A549 (cell line): ENCODE data around the gene TTC33. TPM values are rescaled to one million over a fixed set of nuclear protein-coding genes. Genes with fewer than 3 reads are reported as not detected.

Experiments used
- ATAC-seq, 2 experiments: fragments of 200-7000 bp in 1 of 2; fragments of >200 bp in 1 of 2; cut with Nextera tagmentation in 1 of 2; cut with Tn5 transposase in 1 of 2; 3 replicates each; pipeline versions ENCODE4 v1.8.0 to v1.9.1; 2018 to 2020; ENCODE audit warnings: mild to moderate bottlenecking in 1 of 2, moderate library complexity in 1 of 2
- CTCF ChIA-PET: fragments of 300-600 bp; sonication (Branson Sonifier 250); formaldehyde crosslinking; extraction: SDS; loops from one replicate; lab custom pipeline; 2021; ENCODE audit warnings: antibody characterized with exemption, inconsistent platforms; lab: Yijun Ruan, JAX
- POLR2A ChIA-PET: fragments of 350-600 bp; formaldehyde crosslinking; extraction: SDS; loops from one replicate; lab custom pipeline; 2021; ENCODE audit warnings: antibody characterized with exemption, inconsistent platforms; lab: Yijun Ruan, JAX
- DNase-seq, 2 experiments: peaks; one replicate each; pipeline versions ENCODE4 v3.0.0 to v3.0.0-alpha.2; 2011 to 2016; ENCODE audit warnings: low read depth in 1 of 2, low spot score in 1 of 2
- FAIRE-seq: peaks from 2 replicates; lab custom pipeline; 2011; peaks lifted over from hg19 to GRCh38; lab: Jason Lieb, UNC
- H3K27ac ChIP-seq, 2 experiments: fragments of >200 bp; sonication (Bioruptor Twin); formaldehyde crosslinking; 3 replicates each; pipeline ENCODE4 v1.5.1; 2016 to 2017
- H3K4me1 ChIP-seq: fragments of >200 bp; sonication (Bioruptor Twin); formaldehyde crosslinking; 3 replicates; pipeline ENCODE4 v1.6.1; 2016
- H3K4me2 ChIP-seq: fragments of >200 bp; sonication (Bioruptor Twin); formaldehyde crosslinking; 3 replicates; pipeline ENCODE4 v1.6.1; 2016
- H3K4me3 ChIP-seq: fragments of >200 bp; sonication (Bioruptor Twin); formaldehyde crosslinking; 3 replicates; pipeline ENCODE4 v1.5.1; 2016
- H3K9me3 ChIP-seq: fragments of >200 bp; sonication (Bioruptor Twin); formaldehyde crosslinking; 3 replicates; pipeline ENCODE4 v1.6.1; 2016
- ATOH8 ChIP-seq: fragments of 250-450 bp; sonication (Bioruptor Pico); IDR thresholded peaks from 2 replicates; pipeline ENCODE4 v1.5.0; 2020; ENCODE audit warnings: low read depth, mild to moderate bottlenecking, moderate library complexity
- CBX8 ChIP-seq: fragments of 200-600 bp; sonication (generic); IDR thresholded peaks from 2 replicates; pipeline ENCODE4 v1.6.1; 2016
- EHF ChIP-seq: fragments of 250-450 bp; sonication (Bioruptor Pico); IDR thresholded peaks from 2 replicates; pipeline ENCODE4 v1.5.0; 2020; ENCODE audit warnings: mild to moderate bottlenecking
- ELK1 ChIP-seq: fragments of 150-350 bp; IDR thresholded peaks from 2 replicates; pipeline ENCODE4 v1.6.1; 2014; ENCODE audit warnings: low read depth, mild to moderate bottlenecking, low read length
- ESRRA ChIP-seq: fragments of 150-350 bp; IDR thresholded peaks from 2 replicates; pipeline ENCODE4 v1.6.1; 2014; ENCODE audit warnings: mild to moderate bottlenecking, low read length, borderline replicate concordance
- FOSL2 ChIP-seq, 2 experiments: fragments of 450-650 bp in 1 of 2; fragments of >200 bp in 1 of 2; sonication (Bioruptor Twin) in 1 of 2; formaldehyde crosslinking; IDR thresholded peaks; 2 replicates each; pipeline versions ENCODE4 v1.5.0 to v1.6.1; 2016 to 2020; ENCODE audit warnings: mild to moderate bottlenecking in 1 of 2, moderate library complexity in 1 of 2
- FOXS1 ChIP-seq: fragments of 250-450 bp; sonication (Bioruptor Pico); IDR thresholded peaks from 2 replicates; pipeline ENCODE4 v1.5.0; 2020; ENCODE audit warnings: mild to moderate bottlenecking, moderate library complexity
- GATA3 ChIP-seq: IDR thresholded peaks from 2 replicates; pipeline ENCODE4 v1.6.1; 2012; ENCODE audit warnings: borderline replicate concordance
- HDAC2 ChIP-seq: fragments of 200-600 bp; sonication (generic); IDR thresholded peaks from 2 replicates; pipeline ENCODE4 v1.6.1; 2016
- HOXB13 ChIP-seq: fragments of 250-450 bp; sonication (Bioruptor Pico); IDR thresholded peaks from 2 replicates; pipeline ENCODE4 v1.5.0; 2020; ENCODE audit warnings: low read depth, mild to moderate bottlenecking, moderate library complexity
- MAFK ChIP-seq: fragments of 450-650 bp; IDR thresholded peaks from 2 replicates; pipeline ENCODE4 v1.6.1; 2014; ENCODE audit not compliant: partially characterized antibody
- NFE2L2 ChIP-seq: fragments of 150-350 bp; conservative IDR thresholded peaks from 2 replicates; pipeline ENCODE4 v1.6.1; 2014; ENCODE audit warnings: low read length
- NR3C1 ChIP-seq: fragments of >200 bp; sonication (Bioruptor Twin); formaldehyde crosslinking; IDR thresholded peaks from 3 replicates; pipeline ENCODE4 v1.6.1; 2017
- PHF8 ChIP-seq: fragments of 200-600 bp; sonication (generic); IDR thresholded peaks from 2 replicates; pipeline ENCODE4 v1.6.1; 2016; ENCODE audit warnings: low read depth, mild to moderate bottlenecking, antibody characterized with exemption, moderate library complexity, borderline replicate concordance
- POLR2A ChIP-seq: IDR thresholded peaks from 2 replicates; pipeline ENCODE4 v1.6.1; 2012; ENCODE audit warnings: mild to moderate bottlenecking, low read length
- REST ChIP-seq: fragments of 200-600 bp; sonication (generic); IDR thresholded peaks from 2 replicates; pipeline ENCODE4 v1.6.1; 2016; ENCODE audit warnings: antibody characterized with exemption, mild to moderate bottlenecking, moderate library complexity
- RFX5 ChIP-seq: fragments of 450-650 bp; IDR thresholded peaks from 2 replicates; pipeline ENCODE4 v1.7.1; 2014; ENCODE audit warnings: antibody characterized with exemption, mild to moderate bottlenecking, moderate library complexity
- SMC3 ChIP-seq: fragments of >200 bp; sonication (Bioruptor Twin); formaldehyde crosslinking; IDR thresholded peaks from 3 replicates; pipeline ENCODE4 v1.6.1; 2018; ENCODE audit warnings: inconsistent platforms
- TFCP2L1 ChIP-seq: fragments of 250-450 bp; sonication (Bioruptor Pico); IDR thresholded peaks from 2 replicates; pipeline ENCODE4 v1.5.0; 2021; ENCODE audit warnings: mild to moderate bottlenecking
- TP53 ChIP-seq: fragments of 250-450 bp; sonication (Bioruptor Pico); IDR thresholded peaks from 2 replicates; pipeline ENCODE4 v1.5.0; 2021; ENCODE audit warnings: mild to moderate bottlenecking, moderate library complexity
- ZNF302 ChIP-seq: fragments of 250-450 bp; sonication (Bioruptor Pico); IDR thresholded peaks from 2 replicates; pipeline ENCODE4 v1.9.0; 2021; ENCODE audit warnings: inconsistent platforms, mild to moderate bottlenecking, moderate library complexity
- ZSCAN20 ChIP-seq: fragments of 250-450 bp; sonication (Bioruptor Pico); IDR thresholded peaks from 2 replicates; pipeline ENCODE4 v1.8.0; 2022; ENCODE audit warnings: mild to moderate bottlenecking, moderate library complexity
- WGBS: methylation state at CpG from one replicate; pipeline ENCODE4 v1.1.6; 2017; ENCODE audit errors: missing lambda C conversion rate; 5-methylcytosine and 5-hydroxymethylcytosine counted together
- polyA plus RNA-seq, 4 experiments: library from polyadenylated mRNA; depleted of rRNA in 3 of 4; stranded (reverse); fragments of >200 nt; fragmentation: RNase III in 1 of 4; extraction: RNeasy Plus Mini Kit Qiagen cat#74134 plus additional on column Dnase treatment in 1 of 4; gene quantifications; 2 replicates in 3 of 4; 3 replicates in 1 of 4; pipeline ENCODE4 v1.2.3, GENCODE V29; 2011 to 2017
- TF ChIP-seq, protein P1 (sequence below): fragments of 450-650 bp; IDR thresholded peaks from 2 replicates; pipeline ENCODE4 v1.6.1; 2014; ENCODE audit warnings: antibody characterized with exemption
- TF ChIP-seq, protein P2 (sequence below): IDR thresholded peaks from 2 replicates; pipeline ENCODE4 v1.6.1; 2012; ENCODE audit warnings: low read depth, borderline replicate concordance

The TTC33 gene
- polyA plus RNA-seq, 2 of the 4 experiments (the other 2 are of a cell fraction): 17.1 to 19.8 TPM

- no peak for TF ChIP-seq ELK1
- no peak for TF ChIP-seq EHF
Observed at GRCh38 chr5:40603378-40603777, 152.4 kb downstream of the TTC33 start (continued).

GRCh38 chr5:40601198-40601868 is 154.4 kb downstream of the TTC33 start:
- POLR2A ChIA-PET: no interaction called here
- Histone ChIP-seq H3K4me3 (no peak overlapping the region), H3K9me3 (no peaks in the 10 kb centered on the region), H3K27ac (peak overlapping the region; percentile 9 to 10; a peak in 1 of 6 replicates), H3K4me1 (no peaks in the 10 kb centered on the region), H3K4me2 (no peak overlapping the region)
- TF ChIP-seq NFE2L2: no peak
- TF ChIP-seq NR3C1: no peak
- no peak for TF ChIP-seq TFCP2L1 (CRISPR knock-in tag)
- TF ChIP-seq, protein P1, sequence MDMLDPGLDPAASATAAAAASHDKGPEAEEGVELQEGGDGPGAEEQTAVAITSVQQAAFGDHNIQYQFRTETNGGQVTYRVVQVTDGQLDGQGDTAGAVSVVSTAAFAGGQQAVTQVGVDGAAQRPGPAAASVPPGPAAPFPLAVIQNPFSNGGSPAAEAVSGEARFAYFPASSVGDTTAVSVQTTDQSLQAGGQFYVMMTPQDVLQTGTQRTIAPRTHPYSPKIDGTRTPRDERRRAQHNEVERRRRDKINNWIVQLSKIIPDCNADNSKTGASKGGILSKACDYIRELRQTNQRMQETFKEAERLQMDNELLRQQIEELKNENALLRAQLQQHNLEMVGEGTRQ: no peak
- TF ChIP-seq ZSCAN20: no peak
- TF ChIP-seq SMC3: no peak
- TF ChIP-seq RFX5: no peak
- no peak for TF ChIP-seq FOSL2 (IDR thresholded peaks at IDR 0.05)
- TF ChIP-seq FOSL2 (CRISPR knock-in tag; IDR thresholded peaks at IDR 0.05): no peak
- TF ChIP-seq, protein P2, sequence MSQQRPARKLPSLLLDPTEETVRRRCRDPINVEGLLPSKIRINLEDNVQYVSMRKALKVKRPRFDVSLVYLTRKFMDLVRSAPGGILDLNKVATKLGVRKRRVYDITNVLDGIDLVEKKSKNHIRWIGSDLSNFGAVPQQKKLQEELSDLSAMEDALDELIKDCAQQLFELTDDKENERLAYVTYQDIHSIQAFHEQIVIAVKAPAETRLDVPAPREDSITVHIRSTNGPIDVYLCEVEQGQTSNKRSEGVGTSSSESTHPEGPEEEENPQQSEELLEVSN: no peak
- TF ChIP-seq ZNF302 (CRISPR knock-in tag): no peak
- no peak for TF ChIP-seq HOXB13 (CRISPR knock-in tag)
- no peak for TF ChIP-seq TP53 (CRISPR knock-in tag)
- no peak for TF ChIP-seq MAFK
- no peak for TF ChIP-seq FOXS1 (CRISPR knock-in tag)
- TF ChIP-seq HDAC2: no peak
- DNase-seq (no peak), FAIRE-seq (no peak), ATAC-seq (no peak)
- CTCF ChIA-PET: interaction anchor here (0.6 to 1.6 kb wide), 4 partner anchors 12 to 1596 kb away, joined by 3 to 4 read pairs (median 3); no protein-coding TSS in a partner anchor

DNA sequence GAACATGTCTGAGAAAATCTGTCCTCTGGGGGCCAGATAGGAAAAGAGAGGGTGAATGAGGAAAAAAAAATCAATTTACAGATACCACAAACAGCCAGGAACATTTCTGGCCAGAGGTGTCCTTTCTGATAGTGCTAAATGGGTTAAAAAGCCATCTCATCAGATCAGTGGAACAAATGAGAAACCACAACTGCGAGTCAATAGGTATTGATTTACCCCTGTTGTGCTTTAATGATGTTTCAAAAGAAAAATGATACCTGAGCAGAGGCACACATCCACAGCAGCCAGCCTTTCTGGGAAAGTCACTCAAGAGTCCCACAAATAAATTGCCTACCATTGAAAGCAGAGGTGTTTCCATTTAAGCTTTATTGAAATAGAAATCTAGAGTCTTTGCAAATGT is 155.4 kb downstream of the TTC33 start:
- 93% methylated on average over 1 of the region's 1 CpG for WGBS
- Histone ChIP-seq H3K4me3 (no peak overlapping the region), H3K4me2 (no peak overlapping the region), H3K9me3 (no peaks in the 10 kb centered on the region), H3K27ac (no peak overlapping the region), H3K4me1 (no peaks in the 10 kb centered on the region)
- DNase-seq (no peak), ATAC-seq (no peak), FAIRE-seq (no peak)
- TF ChIP-seq ESRRA (no peak), CBX8 (no peak), GATA3 (no peak), POLR2A (no peak), PHF8 (no peak), REST (no peak), ATOH8 (CRISPR knock-in tag) (no peak)
- POLR2A ChIA-PET: no interaction called here
- CTCF ChIA-PET: no interaction called here
